Measurements from ENCODE around the gene CASP10. TPM values are rescaled to one million over a fixed set of nuclear protein-coding genes. Genes with fewer than 3 reads are reported as not detected.

The CASP10 gene
- total and polyA plus RNA-seq, 9 of the 15 experiments (the other 6 are each of a cell fraction or from before 2014, with no cell fraction given), result 7.1 to 20.4 (median 10.8) TPM

GRCh38 chr2:201260302-201260800 lies 77.4 kb downstream of the CASP10 start, which contains the start of gene CASP8 (continued):
- TF ChIP-seq HDAC2 (IDR thresholded peaks at IDR 0.05) (peak; percentile 26; the same call in 1 of the 2 replicates), ZNF175 (CRISPR knock-in tag; IDR thresholded peaks at IDR 0.05; ENCODE audit: low read depth) (0 out of 2 replicates have a peak, but pooled peaks have one; percentile 24), ZNF23 (CRISPR knock-in tag; IDR thresholded peaks at IDR 0.05) (no peak), ZFP91 (CRISPR knock-in tag; IDR thresholded peaks at IDR 0.05) (no peak), SUPT5H (IDR thresholded peaks at IDR 0.05) (peak; percentile 40; the same call in 1 of the 2 replicates), ZFP1 (CRISPR knock-in tag; IDR thresholded peaks at IDR 0.05) (no peak), ZNF75A (CRISPR knock-in tag; IDR thresholded peaks at IDR 0.05) (no peak), POLR2G (IDR thresholded peaks at IDR 0.05; ENCODE audit: low read depth, low read length) (no peak), BACH1 (tag; IDR thresholded peaks at IDR 0.05) (0 out of 2 replicates have a peak, but pooled peaks have one; percentile 15), MBD1 (CRISPR knock-in tag; IDR thresholded peaks at IDR 0.05) (no peak), MTA1 (IDR thresholded peaks at IDR 0.05; ENCODE audit: borderline replicate concordance) (no peak), CEBPG (CRISPR knock-in tag; IDR thresholded peaks at IDR 0.05) (no peak; the same call in 1 of the 2 replicates), CEBPG (tag; conservative IDR thresholded peaks at IDR 0.05 in 1 of 2, IDR thresholded peaks at IDR 0.05 in 1 of 2) (0 out of 4 replicates have a peak, but pooled peaks of 1 of the 2 experiments have one; percentile 24), FOSL1 (tag; conservative IDR thresholded peaks at IDR 0.05) (peak; percentile 44; the same call in 1 of the 2 replicates), NKRF (IDR thresholded peaks at IDR 0.05; ENCODE audit: borderline replicate concordance) (no peak), ELF1 (tag; IDR thresholded peaks at IDR 0.05) (peak; percentile 45; the same call in 1 of the 2 replicates), ZNF77 (CRISPR knock-in tag; IDR thresholded peaks at IDR 0.05) (no peak), CCAR2 (IDR thresholded peaks at IDR 0.05; ENCODE audit: low read depth, low read length) (no peak), KDM5B (IDR thresholded peaks at IDR 0.05; ENCODE audit: insufficient replicate concordance, low read depth, low read length) (no peak), POLR2B (IDR thresholded peaks at IDR 0.05; ENCODE audit: low read depth, partially characterized antibody) (peak; percentile 33)

Measured in K562 (cell line).